Osteoblast (primary cell): ENCODE measurements around the gene TANK. TPM values are rescaled to one million over a fixed set of nuclear protein-coding genes. Genes with fewer than 3 reads are reported as not detected.
A peak's percentile ranks its signal among the peaks of the same experiment; 100 is the strongest.

ENCODE experiments used
- DNase-seq: peaks from one replicate; pipeline ENCODE4 v3.0.0; 2011; ENCODE audit warnings: low spot score, mixed read lengths; ENCODE audit not compliant: insufficient read length; ENCODE audit errors: missing footprints
- H2AFZ ChIP-seq: 2 replicates; pipeline ENCODE4 v1.6.0; 2011; ENCODE audit warnings: mild to moderate bottlenecking, low read length
- H3K27ac ChIP-seq: 2 replicates; pipeline ENCODE4 v1.5.1; 2011; ENCODE audit warnings: mild to moderate bottlenecking, low read depth, low read length, moderate library complexity
- H3K27me3 ChIP-seq: 2 replicates; pipeline ENCODE4 v1.6.0; 2012; ENCODE audit warnings: mild to moderate bottlenecking, control low read depth, inconsistent platforms, low read length, moderate library complexity; ENCODE audit not compliant: insufficient read depth
- H3K36me3 ChIP-seq: 2 replicates; pipeline ENCODE4 v1.5.1; 2011; ENCODE audit warnings: mild to moderate bottlenecking, low read length, control low read depth, moderate library complexity; ENCODE audit not compliant: insufficient read depth
- H3K4me1 ChIP-seq: 2 replicates; pipeline ENCODE4 v1.5.1; 2011; ENCODE audit warnings: mild to moderate bottlenecking, low read length, control low read depth, moderate library complexity; ENCODE audit not compliant: insufficient read depth
- H3K4me2 ChIP-seq: 2 replicates; pipeline ENCODE4 v1.6.0; 2011; ENCODE audit warnings: mild to moderate bottlenecking, low read length; ENCODE audit not compliant: insufficient read depth
- H3K4me3 ChIP-seq: fragments of 200-600 bp; sonication (generic); 3 replicates; pipeline ENCODE4 v1.5.1; 2012; ENCODE audit warnings: mild to moderate bottlenecking, low read length, inconsistent platforms; ENCODE audit not compliant: insufficient read depth
- H3K79me2 ChIP-seq: 2 replicates; pipeline ENCODE4 v1.6.0; 2012; ENCODE audit warnings: mild to moderate bottlenecking, low read length, control low read depth, inconsistent platforms; ENCODE audit not compliant: insufficient read depth
- H3K9me3 ChIP-seq: 2 replicates; pipeline ENCODE4 v1.5.1; 2011; ENCODE audit warnings: low read depth, low read length, control low read depth
- H4K20me1 ChIP-seq: 2 replicates; pipeline ENCODE4 v1.6.0; 2012; ENCODE audit warnings: mild to moderate bottlenecking, low read length, control low read depth; ENCODE audit not compliant: insufficient read depth
- total RNA-seq: library from RNA; depleted of rRNA; stranded (reverse); fragments of >200 nt; gene quantifications from 2 replicates; pipeline ENCODE4 v1.2.3, GENCODE V29; 2012
- TF ChIP-seq, protein P1 (sequence below): IDR thresholded peaks from 2 replicates; pipeline ENCODE4 v1.5.1; 2011; ENCODE audit warnings: mild to moderate bottlenecking, low read depth, low read length, moderate library complexity; ENCODE audit errors: extremely low read depth

Gene TANK
- total RNA-seq, 1 donor, result 127 TPM

DNA sequence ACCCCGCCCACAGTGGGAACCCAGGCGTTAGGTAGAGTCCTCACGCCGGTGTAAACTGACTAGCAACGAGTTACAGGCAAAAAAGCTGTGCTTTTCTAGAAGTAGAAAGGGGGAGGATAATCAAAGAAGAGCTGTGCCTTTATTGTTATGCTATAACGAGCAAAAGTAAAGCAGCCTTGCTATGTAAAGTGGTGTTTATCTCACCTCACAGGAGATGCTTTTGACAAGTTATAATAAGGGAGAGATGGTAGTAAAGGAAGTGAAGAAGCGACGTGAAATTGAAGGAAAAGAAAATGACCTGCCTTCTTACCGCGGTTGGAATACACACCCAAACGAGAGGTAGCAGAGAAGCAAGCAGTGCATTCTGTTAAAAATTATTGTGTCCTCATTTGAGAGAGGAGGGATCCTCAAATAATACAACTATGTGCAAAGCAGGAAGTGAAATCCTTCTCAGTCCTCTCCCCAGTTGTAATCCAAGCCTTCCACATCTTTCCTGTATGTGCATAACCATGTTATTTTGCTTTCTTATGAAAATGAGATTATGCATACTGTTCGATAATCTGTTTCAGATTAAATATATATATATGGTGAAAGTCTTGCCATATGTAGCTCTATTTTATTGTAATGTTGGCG is 962 bp downstream of the TANK start:
- Histone ChIP-seq H3K9me3 (no peaks in the 10 kb centered on the region), H3K27me3 (no peaks in the 10 kb centered on the region), H3K79me2 (peaks cover 49% of the 10 kb centered on the region), H4K20me1 (no peaks in the 10 kb centered on the region), H2AFZ (no peak overlapping the region), H3K4me3 (peak overlapping the region; percentile 87), H3K4me2 (peak overlapping the region; percentile 94), H3K27ac (peak overlapping the region; percentile 95), H3K36me3 (peaks cover 19% of the 10 kb centered on the region), H3K4me1 (peaks cover 41% of the 10 kb centered on the region)
- DNase-seq, result no peak
- TF ChIP-seq, protein P1, sequence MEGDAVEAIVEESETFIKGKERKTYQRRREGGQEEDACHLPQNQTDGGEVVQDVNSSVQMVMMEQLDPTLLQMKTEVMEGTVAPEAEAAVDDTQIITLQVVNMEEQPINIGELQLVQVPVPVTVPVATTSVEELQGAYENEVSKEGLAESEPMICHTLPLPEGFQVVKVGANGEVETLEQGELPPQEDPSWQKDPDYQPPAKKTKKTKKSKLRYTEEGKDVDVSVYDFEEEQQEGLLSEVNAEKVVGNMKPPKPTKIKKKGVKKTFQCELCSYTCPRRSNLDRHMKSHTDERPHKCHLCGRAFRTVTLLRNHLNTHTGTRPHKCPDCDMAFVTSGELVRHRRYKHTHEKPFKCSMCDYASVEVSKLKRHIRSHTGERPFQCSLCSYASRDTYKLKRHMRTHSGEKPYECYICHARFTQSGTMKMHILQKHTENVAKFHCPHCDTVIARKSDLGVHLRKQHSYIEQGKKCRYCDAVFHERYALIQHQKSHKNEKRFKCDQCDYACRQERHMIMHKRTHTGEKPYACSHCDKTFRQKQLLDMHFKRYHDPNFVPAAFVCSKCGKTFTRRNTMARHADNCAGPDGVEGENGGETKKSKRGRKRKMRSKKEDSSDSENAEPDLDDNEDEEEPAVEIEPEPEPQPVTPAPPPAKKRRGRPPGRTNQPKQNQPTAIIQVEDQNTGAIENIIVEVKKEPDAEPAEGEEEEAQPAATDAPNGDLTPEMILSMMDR, result no peak

DNA sequence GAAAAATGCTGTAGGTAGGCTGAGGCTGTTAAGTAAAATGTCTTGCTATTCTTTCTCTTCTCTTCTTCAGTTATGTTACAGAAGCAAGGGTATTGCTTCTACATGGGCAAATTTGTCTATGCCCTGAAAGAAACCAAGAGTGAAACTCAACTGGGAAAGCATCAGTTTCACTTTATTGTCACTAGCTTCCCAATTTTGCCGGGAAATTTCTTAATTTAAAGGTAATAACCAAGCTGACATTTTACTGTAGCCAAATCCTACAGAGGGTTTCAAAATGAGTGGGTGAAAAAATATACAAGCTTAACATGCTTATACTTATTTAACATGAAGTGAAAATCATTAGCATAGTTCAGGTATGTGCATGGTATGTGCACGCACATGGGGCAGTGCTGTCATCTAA is 3.2 kb downstream of the TANK start:
- H3K36me3 ChIP-seq, result peaks cover 19% of the 10 kb centered on the region
- H3K27ac ChIP-seq, result no peak overlapping the region
- H3K27me3 ChIP-seq, result no peaks in the 10 kb centered on the region
- DNase-seq, result no peak
- H3K9me3 ChIP-seq, result no peaks in the 10 kb centered on the region
- H3K4me3 ChIP-seq, result no peak overlapping the region
- TF ChIP-seq, protein P1, result no peak
- peaks cover 53% of the 10 kb centered on the region for H3K4me1 ChIP-seq
- H3K4me2 ChIP-seq, result peak overlapping the region; percentile 94
- no peaks in the 10 kb centered on the region for H4K20me1 ChIP-seq
- peaks cover 71% of the 10 kb centered on the region for H3K79me2 ChIP-seq
- H2AFZ ChIP-seq, result no peak overlapping the region

DNA sequence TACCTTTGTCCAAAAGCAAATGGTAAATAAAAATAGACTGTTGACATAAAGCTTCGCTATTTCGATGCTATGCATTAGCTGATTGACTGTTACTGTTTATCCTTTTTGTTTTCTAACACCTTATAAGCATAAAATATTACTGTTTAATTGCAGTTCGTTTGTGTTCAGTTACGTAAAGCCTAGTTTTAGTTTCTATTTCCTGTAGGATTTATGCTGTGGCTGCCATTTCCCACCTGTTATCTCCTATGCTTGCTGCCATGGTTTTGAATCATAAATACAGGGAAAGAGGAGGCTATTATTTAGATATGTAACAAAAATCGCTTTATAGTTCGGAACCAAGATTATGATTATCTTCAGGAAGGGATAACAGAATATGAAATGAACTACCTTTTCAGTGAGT is 3.9 kb downstream of the TANK start:
- Histone ChIP-seq H3K4me3 (no peak overlapping the region), H3K27me3 (no peaks in the 10 kb centered on the region), H3K4me1 (peaks cover 53% of the 10 kb centered on the region), H3K4me2 (peak overlapping the region; percentile 63), H3K36me3 (peaks cover 19% of the 10 kb centered on the region), H4K20me1 (no peaks in the 10 kb centered on the region), H3K27ac (peak overlapping the region; percentile 74), H2AFZ (no peak overlapping the region), H3K79me2 (peaks cover 77% of the 10 kb centered on the region), H3K9me3 (no peaks in the 10 kb centered on the region)
- DNase-seq, result no peak
- TF ChIP-seq, protein P1, result no peak

DNA sequence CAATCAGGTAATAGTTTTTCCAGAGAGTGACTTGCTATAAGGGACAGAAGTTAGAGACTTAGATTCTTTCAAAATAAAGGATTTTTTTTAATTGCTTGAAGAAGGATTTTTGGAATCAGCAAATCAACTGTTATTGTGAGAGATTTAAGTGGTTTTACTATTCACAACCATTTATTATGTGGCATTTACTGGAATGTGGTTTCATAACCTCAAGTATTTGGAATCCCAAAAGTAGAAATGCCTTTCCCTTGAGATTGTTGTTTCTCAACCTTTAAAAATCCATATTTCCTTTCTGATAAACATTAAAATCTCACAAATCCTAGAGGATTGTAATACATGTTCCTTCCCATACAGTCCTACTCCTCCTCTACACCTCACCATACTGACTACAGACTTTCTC is 5.0 kb downstream of the TANK start:
- Histone ChIP-seq H2AFZ (no peak overlapping the region), H3K4me2 (peak overlapping the region; percentile 63), H3K4me3 (no peak overlapping the region), H4K20me1 (no peaks in the 10 kb centered on the region), H3K9me3 (no peaks in the 10 kb centered on the region), H3K27ac (peak overlapping the region; percentile 74), H3K27me3 (no peaks in the 10 kb centered on the region), H3K4me1 (peaks cover 49% of the 10 kb centered on the region), H3K36me3 (peaks cover 19% of the 10 kb centered on the region), H3K79me2 (peaks cover 86% of the 10 kb centered on the region)
- DNase-seq, result peak; percentile 36
- TF ChIP-seq, protein P1, result no peak
